Measurements from ENCODE around the gene POLR3E.

The POLR3E gene

GRCh38 chr16:22326369-22326652, 29.1 kb downstream of the POLR3E start (continued):
- TF ChIP-seq SNAI2 (CRISPR knock-in tag; IDR thresholded peaks at IDR 0.05) (no peak), ZFP30 (CRISPR knock-in tag; IDR thresholded peaks at IDR 0.05) (no peak), TOX (CRISPR knock-in tag; IDR thresholded peaks at IDR 0.05; ENCODE audit: borderline replicate concordance) (no peak), ZC3H10 (CRISPR knock-in tag; IDR thresholded peaks at IDR 0.05) (no peak), ISL1 (CRISPR knock-in tag; IDR thresholded peaks at IDR 0.05) (no peak)

DNA sequence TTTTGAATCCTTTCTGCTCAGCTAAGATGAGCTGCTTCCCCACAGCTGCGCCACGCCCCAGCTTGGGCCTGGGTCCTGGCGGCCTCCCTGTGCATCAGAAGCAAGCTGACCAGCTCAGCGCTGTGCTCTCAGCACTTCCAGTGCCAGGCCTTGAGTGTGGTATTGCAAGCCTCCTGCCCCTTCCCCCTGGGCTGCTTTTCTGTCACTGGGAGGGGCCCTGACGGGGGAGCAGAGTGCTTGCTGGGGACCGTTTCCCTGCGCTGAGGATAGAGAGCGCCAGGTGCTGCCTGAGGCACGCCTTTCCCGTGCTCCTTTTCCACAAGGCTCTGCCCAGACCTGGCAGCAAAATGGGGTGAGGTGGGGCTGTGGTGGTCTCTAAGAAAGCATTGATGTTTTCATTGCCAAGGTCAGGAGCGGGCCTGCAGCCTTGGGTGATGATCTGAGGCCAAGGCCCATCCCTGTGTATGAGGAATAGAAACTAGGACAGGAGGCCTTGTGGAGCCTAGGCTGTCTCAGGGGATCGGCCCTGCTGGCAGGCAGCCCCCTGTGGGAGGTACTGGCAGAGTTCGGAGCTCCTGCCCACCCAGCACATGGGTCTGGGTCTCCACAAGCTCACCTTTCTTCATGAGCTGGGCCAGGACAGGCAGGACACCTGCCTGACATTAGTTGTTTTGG, 29.7 kb downstream of the POLR3E start:
- no peak for ATAC-seq
- TF ChIP-seq CREB5 (CRISPR knock-in tag; IDR thresholded peaks at IDR 0.05; ENCODE audit: low read depth) (no peak), PPARA (CRISPR knock-in tag; IDR thresholded peaks at IDR 0.05; ENCODE audit: borderline replicate concordance) (no peak), ZNF70 (CRISPR knock-in tag; IDR thresholded peaks at IDR 0.05) (no peak), CSDC2 (CRISPR knock-in tag; IDR thresholded peaks at IDR 0.05) (no peak), ESRRG (CRISPR knock-in tag; IDR thresholded peaks at IDR 0.05) (no peak), SNAI2 (CRISPR knock-in tag; IDR thresholded peaks at IDR 0.05) (no peak), GLIS3 (CRISPR knock-in tag; IDR thresholded peaks at IDR 0.05) (no peak)
- TF ChIP-seq, protein P1, sequence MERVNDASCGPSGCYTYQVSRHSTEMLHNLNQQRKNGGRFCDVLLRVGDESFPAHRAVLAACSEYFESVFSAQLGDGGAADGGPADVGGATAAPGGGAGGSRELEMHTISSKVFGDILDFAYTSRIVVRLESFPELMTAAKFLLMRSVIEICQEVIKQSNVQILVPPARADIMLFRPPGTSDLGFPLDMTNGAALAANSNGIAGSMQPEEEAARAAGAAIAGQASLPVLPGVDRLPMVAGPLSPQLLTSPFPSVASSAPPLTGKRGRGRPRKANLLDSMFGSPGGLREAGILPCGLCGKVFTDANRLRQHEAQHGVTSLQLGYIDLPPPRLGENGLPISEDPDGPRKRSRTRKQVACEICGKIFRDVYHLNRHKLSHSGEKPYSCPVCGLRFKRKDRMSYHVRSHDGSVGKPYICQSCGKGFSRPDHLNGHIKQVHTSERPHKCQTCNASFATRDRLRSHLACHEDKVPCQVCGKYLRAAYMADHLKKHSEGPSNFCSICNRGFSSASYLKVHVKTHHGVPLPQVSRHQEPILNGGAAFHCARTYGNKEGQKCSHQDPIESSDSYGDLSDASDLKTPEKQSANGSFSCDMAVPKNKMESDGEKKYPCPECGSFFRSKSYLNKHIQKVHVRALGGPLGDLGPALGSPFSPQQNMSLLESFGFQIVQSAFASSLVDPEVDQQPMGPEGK (CRISPR knock-in tag; IDR thresholded peaks at IDR 0.05; ENCODE audit: borderline replicate concordance), result no peak
- TF ChIP-seq, protein P2, sequence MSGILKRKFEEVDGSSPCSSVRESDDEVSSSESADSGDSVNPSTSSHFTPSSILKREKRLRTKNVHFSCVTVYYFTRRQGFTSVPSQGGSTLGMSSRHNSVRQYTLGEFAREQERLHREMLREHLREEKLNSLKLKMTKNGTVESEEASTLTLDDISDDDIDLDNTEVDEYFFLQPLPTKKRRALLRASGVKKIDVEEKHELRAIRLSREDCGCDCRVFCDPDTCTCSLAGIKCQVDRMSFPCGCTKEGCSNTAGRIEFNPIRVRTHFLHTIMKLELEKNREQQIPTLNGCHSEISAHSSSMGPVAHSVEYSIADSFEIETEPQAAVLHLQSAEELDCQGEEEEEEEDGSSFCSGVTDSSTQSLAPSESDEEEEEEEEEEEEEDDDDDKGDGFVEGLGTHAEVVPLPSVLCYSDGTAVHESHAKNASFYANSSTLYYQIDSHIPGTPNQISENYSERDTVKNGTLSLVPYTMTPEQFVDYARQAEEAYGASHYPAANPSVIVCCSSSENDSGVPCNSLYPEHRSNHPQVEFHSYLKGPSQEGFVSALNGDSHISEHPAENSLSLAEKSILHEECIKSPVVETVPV (CRISPR knock-in tag; IDR thresholded peaks at IDR 0.05), result no peak

DNA sequence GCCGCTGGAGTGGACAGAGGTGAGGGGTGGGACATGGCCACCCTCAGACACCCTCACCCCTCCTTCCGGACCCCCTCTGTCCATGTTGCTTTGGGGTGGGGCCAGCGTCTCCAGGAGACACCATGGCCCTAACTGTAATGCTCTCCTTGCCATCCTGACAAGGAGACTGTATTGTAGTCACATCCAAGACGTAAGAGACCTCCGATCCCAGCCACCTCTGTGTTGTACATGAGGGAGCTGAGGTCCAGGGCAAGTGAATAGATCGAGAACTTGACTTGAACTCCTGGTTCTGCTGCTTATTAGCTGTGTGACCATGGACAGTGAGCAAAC, 30.2 kb downstream of the POLR3E start:
- no peak for ATAC-seq
- TF ChIP-seq SNAI2 (CRISPR knock-in tag; IDR thresholded peaks at IDR 0.05), result no peak
- no peak for TF ChIP-seq TCF4 (CRISPR knock-in tag; IDR thresholded peaks at IDR 0.05; ENCODE audit: borderline replicate concordance)
- TF ChIP-seq ZNF565 (CRISPR knock-in tag; conservative IDR thresholded peaks at IDR 0.05; ENCODE audit: low read depth), result no peak
- TF ChIP-seq BACH2 (CRISPR knock-in tag; IDR thresholded peaks at IDR 0.05; ENCODE audit: borderline replicate concordance), result no peak
- TF ChIP-seq PPARA (CRISPR knock-in tag; IDR thresholded peaks at IDR 0.05; ENCODE audit: borderline replicate concordance), result no peak

DNA sequence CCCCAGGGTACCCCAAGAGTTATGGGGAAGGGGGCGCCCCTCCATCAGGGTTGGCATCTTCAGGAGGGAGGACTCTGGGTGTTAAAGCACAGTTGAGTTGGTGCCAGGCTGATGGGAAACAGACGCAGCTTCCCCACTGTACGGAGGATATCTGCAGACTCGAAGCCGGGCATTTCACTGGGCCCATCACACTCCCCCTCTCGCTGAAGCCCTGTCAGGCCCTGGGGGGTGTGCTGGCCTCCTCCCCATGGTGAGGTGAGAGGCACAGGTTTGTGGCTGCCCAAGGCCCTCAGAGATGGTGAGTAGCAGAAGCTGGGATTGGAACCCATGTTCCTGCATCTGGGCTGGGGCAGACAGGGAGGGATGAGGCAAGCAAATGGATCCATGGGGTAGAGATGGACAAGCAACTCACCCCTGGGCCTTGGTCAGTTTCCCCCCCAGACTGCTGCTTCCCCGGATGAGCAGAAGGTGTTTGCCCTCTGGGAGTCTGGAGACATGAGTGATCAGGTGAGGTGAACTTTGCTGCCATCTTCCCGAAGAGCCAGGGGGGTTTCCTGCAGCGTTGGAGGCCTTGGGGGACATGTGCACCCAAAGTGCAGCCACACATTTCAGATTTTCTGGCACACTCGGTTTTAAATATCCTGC, 31.0 kb downstream of the POLR3E start:
- ATAC-seq, result no peak
- TF ChIP-seq ARNTL (CRISPR knock-in tag; IDR thresholded peaks at IDR 0.05; ENCODE audit: borderline replicate concordance, low read depth) (no peak), ZFP3 (CRISPR knock-in tag; IDR thresholded peaks at IDR 0.05) (no peak), BACH2 (CRISPR knock-in tag; IDR thresholded peaks at IDR 0.05; ENCODE audit: borderline replicate concordance) (no peak), TCF4 (CRISPR knock-in tag; IDR thresholded peaks at IDR 0.05; ENCODE audit: borderline replicate concordance) (no peak), SNAI2 (CRISPR knock-in tag; IDR thresholded peaks at IDR 0.05) (no peak), ZNF565 (CRISPR knock-in tag; conservative IDR thresholded peaks at IDR 0.05; ENCODE audit: low read depth) (no peak), OSR1 (CRISPR knock-in tag; IDR thresholded peaks at IDR 0.05) (no peak), PPARA (CRISPR knock-in tag; IDR thresholded peaks at IDR 0.05; ENCODE audit: borderline replicate concordance) (no peak), ISL1 (CRISPR knock-in tag; IDR thresholded peaks at IDR 0.05) (no peak), CSDC2 (CRISPR knock-in tag; IDR thresholded peaks at IDR 0.05) (no peak), TOX (CRISPR knock-in tag; IDR thresholded peaks at IDR 0.05; ENCODE audit: borderline replicate concordance) (no peak), CREB5 (CRISPR knock-in tag; IDR thresholded peaks at IDR 0.05; ENCODE audit: low read depth) (no peak), GLIS3 (CRISPR knock-in tag; IDR thresholded peaks at IDR 0.05) (no peak)
- TF ChIP-seq, protein P1 (CRISPR knock-in tag; IDR thresholded peaks at IDR 0.05; ENCODE audit: borderline replicate concordance), result no peak
